Esophagus squamous epithelium (tissue), 4 donors: ENCODE measurements around the gene DCAF5.

Source experiments
- CTCF ChIP-seq, 6 experiments: fragments of 450-650 bp in 4 of 6; fragments of 200-600 bp in 2 of 6; sonication (generic) in 2 of 6; IDR thresholded peaks; one replicate each; pipeline ENCODE4 v1.5.1; 2016 to 2019; ENCODE audit warnings: antibody characterized with exemption in 6 of 6, mild to moderate bottlenecking in 4 of 6, moderate library complexity in 4 of 6
- POLR2A ChIP-seq, 4 donors: fragments of 450-650 bp; IDR thresholded peaks; one replicate each; pipeline ENCODE4 v1.6.1; 2017; ENCODE audit warnings: antibody characterized with exemption in 4 of 4, mild to moderate bottlenecking in 4 of 4, moderate library complexity in 3 of 4

DNA sequence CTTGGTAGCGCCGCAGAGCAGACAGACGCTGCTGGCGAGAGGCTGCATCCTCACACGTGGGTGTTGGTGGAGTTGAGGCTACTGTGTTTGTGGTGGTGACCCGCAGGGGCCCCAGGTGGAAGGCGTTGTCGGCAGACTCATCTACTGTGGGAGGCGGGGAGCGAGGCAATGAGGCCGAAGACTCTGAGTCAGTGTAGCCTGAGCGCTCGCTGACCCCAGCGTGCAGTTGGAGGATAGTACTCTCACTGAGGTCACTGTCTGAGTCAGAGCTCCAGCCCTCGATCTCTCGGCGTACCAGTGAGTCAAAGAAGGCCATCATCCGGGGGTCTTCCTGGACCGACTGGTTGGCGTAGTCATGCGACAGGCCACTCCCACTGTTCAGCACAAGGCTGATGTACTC lies 97.8 kb downstream of the DCAF5 start:
- TF ChIP-seq CTCF (IDR thresholded peaks at IDR 0.05): no peak
- no peak for TF ChIP-seq POLR2A (IDR thresholded peaks at IDR 0.05)
